ENCODE measurements around the gene HHIPL1.

HHIPL1 gene

DNA sequence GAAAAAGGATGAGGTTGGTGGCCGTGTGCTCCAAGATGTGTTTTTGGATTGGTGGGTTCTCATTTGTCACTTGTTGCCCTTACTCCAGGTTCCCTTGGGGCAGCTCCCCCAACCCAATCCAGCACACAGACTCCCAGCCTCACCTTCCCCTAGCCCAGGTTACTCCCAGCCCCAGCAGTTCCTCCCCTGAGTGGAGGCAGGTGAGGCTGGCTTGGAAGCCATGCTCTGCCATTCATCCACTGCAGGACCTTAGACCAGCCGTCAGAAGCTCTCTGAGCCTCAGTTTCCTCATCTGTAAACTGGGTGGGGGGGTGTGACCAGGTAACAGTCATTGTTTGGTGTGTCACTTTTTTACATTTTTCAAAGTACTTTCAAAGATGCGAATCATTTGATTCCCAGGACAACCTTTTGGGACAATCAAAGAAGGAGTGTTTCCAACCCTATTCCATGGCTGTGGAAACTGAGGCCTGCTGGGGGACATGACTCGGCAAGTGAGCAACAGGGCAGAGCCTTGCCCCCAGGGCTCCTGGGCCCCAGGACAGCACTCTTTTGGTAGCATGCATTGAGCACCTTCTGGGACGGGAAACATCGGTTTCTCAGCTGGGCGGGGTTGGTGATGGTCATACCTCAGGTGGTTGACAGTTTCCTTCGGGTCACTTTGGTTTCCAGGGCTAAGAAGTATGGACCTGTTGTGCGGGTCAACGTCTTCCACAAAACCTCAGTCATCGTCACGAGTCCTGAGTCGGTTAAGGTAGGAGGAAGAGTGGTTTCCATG lies 46.4 kb downstream of the HHIPL1 start:
- DNase-seq: no peak

GRCh38 chr14:99693918-99694317 lies 49.0 kb downstream of the HHIPL1 start:
- DNase-seq: no peak

- DNase-seq: no peak
Observed at GRCh38 chr14:99696929-99697328, 52.0 kb downstream of the HHIPL1 start.

GRCh38 chr14:99698236-99698635 lies 53.3 kb downstream of the HHIPL1 start:
- DNase-seq: no peak

- no peak for DNase-seq
Observed at GRCh38 chr14:99698642-99699041, 53.7 kb downstream of the HHIPL1 start.

- no peak for DNase-seq
Observed at GRCh38 chr14:99699085-99699760, 54.3 kb downstream of the HHIPL1 start.

DNA sequence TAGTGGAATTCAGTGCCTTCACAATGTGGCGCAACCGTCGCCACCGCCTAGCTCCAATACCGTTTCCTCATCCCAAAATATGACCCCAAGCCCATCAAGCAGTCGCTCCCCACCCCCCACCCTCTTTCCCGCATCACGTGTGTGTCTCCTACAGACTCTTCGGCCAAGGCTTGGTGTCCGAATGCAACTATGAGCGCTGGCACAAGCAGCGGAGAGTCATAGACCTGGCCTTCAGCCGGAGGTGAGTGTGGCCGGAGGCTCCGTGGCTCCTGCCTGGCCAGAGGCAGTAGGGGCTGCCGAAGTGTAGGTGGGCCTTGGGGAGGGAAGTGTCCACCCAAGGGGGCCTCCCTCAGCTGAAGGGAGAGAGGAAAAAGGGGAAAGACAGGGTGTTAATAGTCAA lies 54.9 kb downstream of the HHIPL1 start:
- no peak for DNase-seq

DNA sequence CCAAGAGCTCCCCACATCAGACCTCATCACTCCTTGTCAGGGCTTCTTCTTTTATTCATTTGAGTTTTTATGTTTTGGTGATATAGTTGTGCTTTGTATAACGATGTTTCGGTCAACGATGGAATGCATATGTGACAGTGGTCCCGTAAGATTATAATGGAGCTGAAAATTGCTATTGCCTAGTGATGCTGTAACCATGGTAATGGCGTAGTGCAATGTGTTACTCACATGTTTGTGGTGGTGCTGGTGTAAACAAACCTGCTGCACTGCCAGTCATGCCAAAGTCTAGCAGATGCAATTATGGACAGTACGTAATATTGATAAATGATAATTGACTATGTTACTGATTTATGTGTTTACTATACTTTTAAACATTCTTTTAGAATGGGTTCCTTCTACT lies 55.5 kb downstream of the HHIPL1 start:
- DNase-seq: no peak

- DNase-seq: no peak
Observed at GRCh38 chr14:99701260-99701659, 56.3 kb downstream of the HHIPL1 start.

DNA sequence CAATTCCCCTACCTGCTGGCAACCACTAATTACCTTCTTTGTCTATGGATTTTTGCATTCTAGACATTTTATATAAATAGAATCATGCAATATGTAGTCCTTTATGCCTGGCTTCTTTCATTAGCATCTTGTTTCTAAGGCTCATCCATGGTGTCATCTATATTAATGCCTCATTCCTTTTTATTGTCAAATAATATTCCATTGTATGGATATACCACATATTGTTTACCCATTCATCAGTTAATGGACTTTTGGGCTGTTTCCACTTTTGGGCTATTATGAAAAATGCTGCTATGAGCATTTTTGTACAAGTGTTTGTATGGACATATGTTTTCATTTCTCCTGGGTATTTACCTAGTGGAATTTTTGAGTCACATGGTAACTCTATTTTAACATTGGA lies 57.2 kb downstream of the HHIPL1 start:
- DNase-seq: no peak

DNA sequence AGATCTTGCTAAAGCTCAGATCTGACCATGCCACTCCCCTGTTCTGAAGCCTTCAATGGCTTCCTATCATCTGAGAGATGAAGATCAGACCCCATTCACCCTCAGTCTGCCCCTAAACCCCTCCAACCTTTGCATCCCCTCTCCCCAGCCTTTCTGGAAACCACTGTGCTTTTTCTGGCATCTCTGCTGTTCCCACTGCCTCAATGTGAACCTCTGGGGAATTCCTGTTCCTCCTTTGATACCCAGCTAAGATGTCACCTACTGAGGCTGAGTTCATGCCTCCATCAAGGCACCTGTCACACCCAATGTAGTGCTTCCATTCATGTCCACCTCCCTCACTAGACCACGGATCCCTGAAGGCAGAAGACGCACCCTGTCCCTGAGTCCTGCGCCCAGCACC lies 58.5 kb downstream of the HHIPL1 start:
- DNase-seq: no peak

- no peak for DNase-seq
Observed at GRCh38 chr14:99704037-99704436, 59.1 kb downstream of the HHIPL1 start.

GRCh38 chr14:99706107-99706900 lies 61.4 kb downstream of the HHIPL1 start:
- no peak for DNase-seq

DNA sequence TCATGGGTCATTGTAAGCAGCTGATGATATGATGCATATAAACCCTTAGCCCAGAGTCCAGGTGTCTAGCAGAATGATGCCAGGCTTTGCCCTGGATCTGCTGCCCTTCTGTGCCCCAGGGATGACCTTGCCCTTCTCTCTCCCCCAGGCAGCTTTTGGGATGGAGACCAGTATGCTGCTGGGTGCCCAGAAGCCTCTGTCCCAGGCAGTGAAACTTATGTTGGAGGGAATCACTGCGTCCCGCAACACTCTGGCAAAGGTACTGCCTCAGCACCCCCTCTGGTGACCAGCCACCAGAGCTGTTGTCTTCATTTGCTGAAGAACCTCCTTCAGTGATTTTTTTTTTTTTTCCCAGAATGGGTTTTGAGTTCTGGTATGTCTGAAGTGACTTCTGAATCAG lies 62.5 kb downstream of the HHIPL1 start:
- DNase-seq: no peak

DNA sequence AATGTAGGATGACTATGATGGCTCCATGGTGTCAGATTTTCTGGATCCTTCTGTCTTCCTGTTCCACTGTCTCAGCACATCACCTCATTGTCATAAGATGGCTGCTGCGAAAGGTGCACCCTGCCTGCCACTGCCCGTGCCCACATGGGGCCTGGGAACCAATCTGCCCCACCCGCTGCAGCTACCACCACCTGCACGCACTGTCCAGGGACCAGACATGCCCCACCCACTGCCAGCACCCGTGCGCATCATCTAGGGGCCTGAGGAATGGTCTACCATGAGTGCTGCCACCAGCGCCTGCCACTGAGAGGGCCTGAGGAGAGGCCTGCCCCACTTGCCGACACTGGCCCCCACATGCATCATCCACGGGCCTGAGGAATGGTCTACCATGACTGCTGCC lies 63.0 kb downstream of the HHIPL1 start:
- no peak for DNase-seq

GRCh38 chr14:99708449-99708848 lies 63.5 kb downstream of the HHIPL1 start:
- no peak for DNase-seq

DNA sequence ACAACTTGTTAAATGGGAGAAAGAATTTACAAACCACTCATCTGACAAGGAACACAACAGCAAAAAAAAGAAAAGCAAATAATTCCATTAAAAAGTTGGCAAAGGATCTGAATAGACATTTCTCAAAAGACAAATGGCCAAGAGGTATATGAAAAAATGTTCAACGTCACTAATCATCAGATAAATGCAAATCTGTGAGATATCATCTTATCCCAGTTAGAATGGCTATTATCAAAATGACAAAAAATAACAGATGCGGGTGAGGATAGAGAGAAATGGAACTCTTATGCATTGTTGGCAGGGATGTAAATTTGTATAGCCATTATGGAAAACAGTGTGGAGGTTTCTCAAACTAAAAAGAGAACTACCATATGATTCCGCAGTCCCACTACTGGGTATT lies 69.0 kb downstream of the HHIPL1 start:
- no peak for DNase-seq

DNA sequence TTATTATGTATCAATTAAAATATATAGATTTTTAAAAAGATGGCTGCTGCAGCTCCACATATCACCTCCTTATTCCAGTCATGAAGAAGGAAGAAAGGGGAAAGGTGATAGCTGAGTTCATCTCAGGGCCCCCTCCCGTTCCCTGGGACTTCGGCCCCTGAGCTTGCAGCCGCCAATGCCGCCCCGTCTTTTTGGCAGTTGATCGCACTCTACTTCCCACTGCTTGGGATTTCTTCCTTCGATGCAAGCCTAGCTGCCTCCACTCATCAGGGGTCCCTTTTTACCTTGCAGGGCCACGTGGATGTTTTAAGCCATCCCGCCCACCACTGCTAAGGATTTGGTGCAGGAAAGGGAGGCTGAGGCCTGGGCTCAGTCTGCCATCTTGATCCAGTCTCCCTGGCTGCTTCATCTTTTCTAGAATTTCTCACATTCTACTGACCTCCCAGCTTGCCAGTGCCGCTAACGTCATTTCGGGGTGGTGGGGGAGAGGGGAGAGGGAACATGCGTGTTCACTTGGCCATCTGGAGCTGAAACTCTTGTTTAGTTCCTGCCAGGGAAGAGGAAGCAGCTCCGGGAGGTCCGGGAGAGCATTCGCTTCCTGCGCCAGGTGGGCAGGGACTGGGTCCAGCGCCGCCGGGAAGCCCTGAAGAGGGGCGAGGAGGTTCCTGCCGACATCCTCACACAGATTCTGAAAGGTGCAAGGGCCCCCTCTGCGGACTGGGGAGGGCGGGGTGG lies 70.5 kb downstream of the HHIPL1 start:
- no peak for DNase-seq

- DNase-seq: no peak
Observed at GRCh38 chr14:99716091-99716849, 71.3 kb downstream of the HHIPL1 start.

- no peak for DNase-seq
Observed at GRCh38 chr14:99716850-99717681, 72.1 kb downstream of the HHIPL1 start.

DNA sequence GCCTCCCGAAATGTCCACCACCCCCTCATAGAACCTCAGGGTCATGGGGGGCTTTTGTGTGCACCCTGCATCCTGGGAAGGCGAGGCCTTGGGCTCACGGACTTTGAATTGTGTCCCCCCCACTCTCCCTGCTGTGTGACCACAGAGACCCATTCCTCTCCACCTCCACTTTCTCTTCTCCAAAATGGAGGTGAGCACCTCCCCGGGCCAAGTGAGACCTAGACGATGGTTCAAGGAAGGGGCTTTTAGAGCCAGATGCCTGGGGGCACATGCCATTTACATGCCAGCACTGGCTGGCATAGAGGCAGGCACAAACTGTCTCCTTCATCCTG lies 72.7 kb downstream of the HHIPL1 start:
- no peak for DNase-seq
